Lower leg skin (tissue), 4 donors: ENCODE measurements around the gene ZNF296. TPM values are rescaled to one million over a fixed set of nuclear protein-coding genes. Genes with fewer than 3 reads are reported as not detected.

Experiments
- DNase-seq, 2 donors: peaks; one replicate each; pipeline ENCODE4 v3.0.0-alpha.2; 2019; ENCODE audit warnings: low spot score in 2 of 2
- H3K4me3 ChIP-seq: fragments of 200-600 bp; sonication (generic); 2 replicates; pipeline ENCODE4 v1.5.1; 2017; ENCODE audit warnings: mild to moderate bottlenecking, low read depth; ENCODE audit not compliant: poor library complexity, severe bottlenecking
- CTCF ChIP-seq, 3 donors: fragments of 450-650 bp; IDR thresholded peaks; one replicate each; pipeline ENCODE4 v1.5.1; 2016; ENCODE audit warnings: antibody characterized with exemption in 3 of 3, mild to moderate bottlenecking in 3 of 3, moderate library complexity in 2 of 3
- POLR2A ChIP-seq, 2 donors: fragments of 450-650 bp; IDR thresholded peaks; one replicate each; pipeline ENCODE4 v1.6.1; 2016 to 2017; ENCODE audit warnings: antibody characterized with exemption in 2 of 2, mild to moderate bottlenecking in 1 of 2, moderate library complexity in 1 of 2
- WGBS, 2 donors: methylation state at CpG; one replicate each; pipeline ENCODE4 v1.1.5; 2018; 5-methylcytosine and 5-hydroxymethylcytosine counted together
- intact Hi-C: fragments of 100-400 bp; cut with DNase I; formaldehyde crosslinking; loops from one replicate; pipeline ENCODE4 v1.15.0; 2023; ENCODE audit warnings: low total_unique reads
- total RNA-seq, 4 donors: library from RNA; depleted of rRNA; stranded (reverse); fragments of >200 nt; gene quantifications; one replicate each; pipeline ENCODE4 v1.1.0, GENCODE V29; 2016

The ZNF296 gene
- total RNA-seq, 4 donors from 2014 or later, result 2.4 to 7.8 (median 4.8) TPM

DNA sequence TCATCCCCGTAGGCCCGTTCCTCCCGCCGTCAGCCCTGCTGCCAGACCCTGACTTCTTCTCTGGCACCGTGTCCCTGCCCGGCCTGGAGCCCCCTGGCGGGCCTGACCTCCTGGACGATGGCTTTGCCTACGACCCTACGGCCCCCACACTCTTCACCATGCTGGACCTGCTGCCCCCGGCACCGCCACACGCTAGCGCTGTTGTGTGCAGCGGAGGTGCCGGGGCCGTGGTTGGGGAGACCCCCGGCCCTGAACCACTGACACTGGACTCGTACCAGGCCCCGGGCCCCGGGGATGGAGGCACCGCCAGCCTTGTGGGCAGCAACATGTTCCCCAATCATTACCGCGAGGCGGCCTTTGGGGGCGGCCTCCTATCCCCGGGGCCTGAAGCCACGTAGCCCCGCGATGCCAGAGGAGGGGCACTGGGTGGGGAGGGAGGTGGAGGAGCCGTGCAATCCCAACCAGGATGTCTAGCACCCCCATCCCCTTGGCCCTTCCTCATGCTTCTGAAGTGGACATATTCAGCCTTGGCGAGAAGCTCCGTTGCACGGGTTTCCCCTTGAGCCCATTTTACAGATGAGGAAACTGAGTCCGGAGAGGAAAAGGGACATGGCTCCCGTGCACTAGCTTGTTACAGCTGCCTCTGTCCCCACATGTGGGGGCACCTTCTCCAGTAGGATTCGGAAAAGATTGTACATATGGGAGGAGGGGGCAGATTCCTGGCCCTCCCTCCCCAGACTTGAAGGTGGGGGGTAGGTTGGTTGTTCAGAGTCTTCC, 38.7 kb downstream of the ZNF296 start:
- TF ChIP-seq POLR2A (IDR thresholded peaks at IDR 0.05) (no peak), CTCF (IDR thresholded peaks at IDR 0.05) (no peak)
- no peak overlapping the region for H3K4me3 ChIP-seq
- 92 to 94% methylated on average over 20 to 37 of the region's 37 CpGs for WGBS, 2 donors
- intact Hi-C loops, result no loop called here
- DNase-seq, result no peak

- WGBS, 2 donors, result 96% methylated on average over 6 of the region's 6 CpGs
These were observed 40.5 kb downstream of the ZNF296 start for GRCh38 chr19:45035755-45036154.

DNA sequence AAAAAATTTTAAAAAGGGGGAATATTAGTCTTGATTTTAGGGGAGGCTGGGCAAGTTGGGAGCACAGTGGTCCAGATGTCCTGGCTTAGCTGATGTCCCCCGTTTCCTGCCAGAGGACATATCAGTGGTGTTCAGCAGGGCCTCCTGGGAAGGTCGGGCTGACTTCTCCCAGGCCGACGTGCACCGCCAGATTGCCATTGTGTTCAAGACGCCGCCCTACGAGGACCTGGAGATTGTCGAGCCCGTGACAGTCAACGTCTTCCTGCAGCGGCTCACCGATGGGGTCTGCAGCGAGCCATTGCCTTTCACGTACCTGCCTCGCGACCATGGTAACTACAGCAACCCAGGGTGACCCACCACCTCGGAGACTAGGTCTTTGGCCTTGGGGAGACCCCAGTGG, 43.9 kb downstream of the ZNF296 start:
- intact Hi-C loops, result no loop called here
- TF ChIP-seq CTCF (IDR thresholded peaks at IDR 0.05) (no peak), POLR2A (IDR thresholded peaks at IDR 0.05) (no peak)
- no peak for DNase-seq
- no peak overlapping the region for H3K4me3 ChIP-seq
- 88 to 92% methylated on average over 18 of the region's 18 CpGs for WGBS, 2 donors

More at GRCh38 chr19:45035755-45036154, 40.5 kb downstream of the ZNF296 start:
- no peak overlapping the region for H3K4me3 ChIP-seq
- DNase-seq, result no peak
- intact Hi-C loops, result no loop called here
- TF ChIP-seq CTCF (IDR thresholded peaks at IDR 0.05) (no peak), POLR2A (IDR thresholded peaks at IDR 0.05) (no peak)

- no peak overlapping the region for H3K4me3 ChIP-seq
- intact Hi-C loops, result no loop called here
- no peak for DNase-seq
- TF ChIP-seq CTCF (IDR thresholded peaks at IDR 0.05), result no peak
- no peak for TF ChIP-seq POLR2A (IDR thresholded peaks at IDR 0.05)
- WGBS, 2 donors, result 94 to 96% methylated on average over 6 of the region's 6 CpGs
These were observed 45.5 kb downstream of the ZNF296 start for GRCh38 chr19:45030825-45031224.

DNA sequence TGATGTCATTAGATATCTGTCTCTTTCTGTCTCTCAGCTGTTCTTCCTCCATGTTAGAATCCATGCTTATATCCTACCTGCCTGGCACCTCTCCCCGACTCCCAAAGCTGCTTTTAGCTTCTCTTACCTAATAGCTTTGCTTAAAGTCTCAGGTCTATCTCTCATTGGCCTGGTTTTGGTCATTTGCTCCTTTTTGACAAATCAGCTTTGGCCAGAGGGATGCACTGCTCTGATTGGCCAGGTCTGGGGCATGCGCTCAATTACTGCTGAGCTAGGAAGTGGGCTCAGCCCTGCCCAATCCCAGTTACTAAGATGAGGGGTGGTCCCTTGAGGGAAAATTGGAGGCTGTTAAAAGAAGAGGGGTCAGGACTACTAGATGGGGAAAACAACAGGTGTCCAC, 48.9 kb downstream of the ZNF296 start:
- no peak overlapping the region for H3K4me3 ChIP-seq
- no peak for TF ChIP-seq POLR2A (IDR thresholded peaks at IDR 0.05)
- no peak for TF ChIP-seq CTCF (IDR thresholded peaks at IDR 0.05)
- WGBS, 2 donors, result 93 to 98% methylated on average over 2 of the region's 2 CpGs
- DNase-seq, result no peak
- intact Hi-C loops, result no loop called here

GRCh38 chr19:45025264-45025663, 51.0 kb downstream of the ZNF296 start:
- intact Hi-C loops, result no loop called here
- no peak for DNase-seq
- H3K4me3 ChIP-seq, result no peak overlapping the region
- 93 to 96% methylated on average over 9 of the region's 9 CpGs for WGBS, 2 donors
- no peak for TF ChIP-seq POLR2A (IDR thresholded peaks at IDR 0.05)
- TF ChIP-seq CTCF (IDR thresholded peaks at IDR 0.05), result no peak
